ENCODE data around the gene DDRGK1.

The DDRGK1 gene

DNA sequence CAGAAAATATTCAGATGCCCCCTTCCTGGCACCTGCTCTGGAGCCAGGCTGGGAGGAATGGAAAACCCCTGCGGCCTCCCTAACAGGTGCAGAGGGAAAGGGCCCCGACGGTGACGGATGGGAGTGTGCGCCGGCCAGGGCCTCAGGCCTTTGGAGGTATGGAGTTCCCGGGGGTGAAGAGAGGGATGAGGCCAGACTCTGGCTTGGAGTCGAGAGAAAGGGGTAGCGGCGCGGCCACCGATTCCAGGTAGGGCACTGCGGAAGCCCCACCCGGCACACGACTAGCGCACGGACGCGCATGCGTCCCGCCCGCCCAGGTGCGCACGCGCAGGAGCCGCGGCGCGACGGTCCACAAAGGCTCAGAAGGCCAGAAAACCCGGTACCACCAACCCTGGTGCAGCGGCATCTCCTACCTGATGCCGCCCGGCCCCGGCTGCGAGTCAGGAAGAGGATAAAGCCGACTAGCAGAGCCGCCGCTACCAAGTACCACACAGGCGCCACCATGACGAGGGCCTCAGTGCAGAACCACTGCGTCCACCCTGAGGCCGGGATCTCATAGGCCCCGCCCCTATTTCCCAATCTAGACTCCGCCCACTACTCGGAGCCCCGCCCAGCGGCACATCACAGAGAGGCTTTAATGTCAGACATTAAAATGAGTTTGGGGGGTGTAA, at the start of gene DDRGK1:
Gene DDRGK1 (minus strand): TSS at position 559 of the 671 bp plus-strand sequence. CDS start 55 bp downstream, at position 504.
- peak; percentile 80 to 86 for DNase-seq (ENCODE audit: low read depth in 2 of 2)

DNA sequence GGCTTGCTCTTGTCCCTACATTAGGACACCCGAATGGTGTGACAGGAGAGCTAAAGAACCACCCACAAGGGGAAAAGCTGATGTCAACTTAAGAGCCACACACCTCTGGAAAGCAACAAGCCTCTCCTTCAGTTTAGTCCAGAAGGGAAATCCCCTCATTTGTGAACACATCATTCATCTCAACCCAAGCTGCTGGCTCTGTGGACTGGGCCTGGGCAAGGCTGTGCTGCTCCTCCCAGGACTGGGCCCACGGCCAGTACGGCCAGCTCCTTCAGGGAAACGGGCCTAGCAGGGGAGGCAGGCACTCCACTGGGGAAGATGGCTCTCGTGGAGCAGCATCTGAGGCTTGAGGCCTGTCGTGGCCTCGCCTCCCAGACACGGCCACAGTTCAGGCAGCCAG, 47.3 kb upstream of the DDRGK1 start:
- DNase-seq (ENCODE audit: low read depth in 2 of 2): no peak

DNA sequence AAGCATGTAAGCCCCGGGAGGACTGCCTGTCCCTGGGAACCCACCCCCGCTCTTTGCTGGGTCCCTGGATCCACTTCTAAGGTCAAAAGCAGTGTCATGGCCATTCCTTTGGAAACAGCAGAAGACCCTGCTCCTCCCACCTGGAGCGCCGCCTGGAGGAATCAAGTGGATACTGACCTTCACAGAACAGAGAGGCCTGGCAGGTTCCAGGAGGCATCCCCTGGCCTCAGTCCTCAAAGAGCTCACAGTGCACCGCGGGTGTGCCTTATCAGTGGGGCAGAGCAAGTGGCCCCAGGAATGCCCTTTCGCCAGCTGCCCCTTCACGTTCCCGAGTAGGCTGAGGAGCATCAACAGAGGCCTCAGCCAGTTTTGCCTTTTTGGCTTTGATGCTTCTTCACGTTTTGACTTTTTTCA, 45.6 kb upstream of the DDRGK1 start:
- DNase-seq (ENCODE audit: low read depth in 2 of 2): no peak

DNA sequence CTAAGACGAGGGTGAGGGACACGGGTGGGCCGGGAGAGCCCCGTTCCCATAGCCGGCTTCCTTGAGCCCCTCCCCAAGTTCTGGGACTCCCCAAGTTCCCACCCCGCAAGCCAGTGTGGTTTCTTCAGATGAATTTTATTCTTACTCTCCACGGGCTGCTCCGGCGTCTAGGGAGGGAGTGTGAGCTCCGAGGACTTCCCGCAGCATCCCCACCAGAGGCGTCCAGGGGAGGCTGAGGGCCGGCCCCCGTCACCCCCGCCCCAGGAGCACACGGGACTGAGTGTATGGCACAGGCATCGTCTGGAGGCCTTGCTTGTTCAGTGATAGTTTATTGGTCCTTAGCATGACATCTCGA, 44.5 kb upstream of the DDRGK1 start:
- no peak for DNase-seq (ENCODE audit: low read depth in 2 of 2)

DNA sequence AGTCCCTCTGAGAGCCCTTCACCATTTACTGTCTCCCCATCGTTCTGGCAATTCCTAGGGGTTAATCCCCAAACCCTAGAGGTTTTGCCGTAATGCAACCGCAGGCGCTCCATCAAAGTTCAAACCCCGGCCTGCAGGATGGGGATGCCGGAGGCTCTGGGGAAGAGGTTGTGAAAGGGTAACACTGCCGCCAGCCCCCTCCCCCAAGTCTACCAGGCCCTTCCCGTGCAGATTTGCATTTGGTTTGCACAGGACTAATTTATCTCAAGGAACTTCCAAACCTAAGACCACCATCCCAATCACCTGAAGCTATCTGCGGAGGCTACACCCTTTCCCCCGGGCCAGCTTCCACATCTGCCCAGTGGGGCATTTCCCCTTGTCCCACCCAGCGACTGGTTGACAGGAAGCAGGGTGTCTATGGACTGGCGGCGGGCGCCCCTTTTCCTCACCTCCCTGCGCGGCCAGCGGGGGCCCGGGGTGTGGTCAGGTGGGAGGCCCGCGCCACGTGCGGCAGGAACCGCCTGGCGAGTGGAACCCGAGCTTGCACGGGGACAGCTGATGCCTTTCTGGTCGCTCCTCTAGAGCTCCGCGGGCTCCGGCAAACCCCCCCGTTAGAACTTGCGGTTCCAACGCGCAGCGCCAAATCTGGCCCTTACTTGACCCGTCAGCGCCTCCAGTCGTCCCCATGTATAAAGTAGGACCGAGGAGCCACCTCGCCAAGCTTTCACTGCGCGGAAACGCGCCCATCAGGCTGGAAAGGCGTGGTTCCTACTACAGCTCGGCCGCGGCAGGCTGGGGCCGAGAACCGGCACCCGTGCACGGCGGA, 43.9 kb upstream of the DDRGK1 start:
- no peak for DNase-seq (ENCODE audit: low read depth in 2 of 2)

DNA sequence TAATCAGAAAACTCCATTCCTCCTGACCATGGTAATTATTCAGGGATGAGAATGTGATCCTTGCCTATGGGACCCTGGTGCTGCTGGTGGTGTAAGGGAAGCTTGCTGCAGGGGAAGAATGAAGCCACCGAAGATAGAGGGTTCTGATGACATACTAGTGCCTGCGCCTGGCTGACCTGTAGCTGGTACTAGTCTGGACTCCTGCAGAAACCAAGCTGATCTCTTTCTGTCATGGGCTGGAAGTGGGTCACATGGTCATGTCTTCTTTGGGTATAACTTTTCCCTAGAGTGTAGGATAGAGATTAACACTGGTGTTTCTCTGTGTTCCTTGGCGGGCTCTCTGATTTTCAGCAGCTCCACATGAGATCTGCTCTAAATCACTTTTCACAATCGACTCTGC, 43.2 kb upstream of the DDRGK1 start:
- no peak for DNase-seq (ENCODE audit: low read depth in 2 of 2)

DNA sequence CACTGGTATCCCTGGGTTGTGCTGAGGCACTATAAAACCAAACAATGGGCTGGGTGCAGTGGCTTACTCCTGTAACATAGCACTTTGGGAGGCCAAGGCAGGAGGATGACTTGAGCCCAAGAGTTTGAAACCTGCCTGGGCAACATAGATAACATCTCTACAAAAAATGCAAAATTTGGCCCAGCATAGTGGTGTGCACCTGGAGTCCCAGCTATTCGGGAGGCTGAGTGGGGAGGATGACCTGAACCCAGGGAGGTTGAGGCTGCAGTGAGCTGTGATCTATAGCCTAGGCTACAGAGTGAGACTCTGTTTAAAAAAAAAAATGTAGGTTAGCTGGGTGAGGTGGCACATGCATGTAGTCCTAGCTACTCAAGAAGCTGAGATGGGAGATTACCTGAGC, 42.2 kb upstream of the DDRGK1 start:
- no peak for DNase-seq (ENCODE audit: low read depth in 2 of 2)

DNA sequence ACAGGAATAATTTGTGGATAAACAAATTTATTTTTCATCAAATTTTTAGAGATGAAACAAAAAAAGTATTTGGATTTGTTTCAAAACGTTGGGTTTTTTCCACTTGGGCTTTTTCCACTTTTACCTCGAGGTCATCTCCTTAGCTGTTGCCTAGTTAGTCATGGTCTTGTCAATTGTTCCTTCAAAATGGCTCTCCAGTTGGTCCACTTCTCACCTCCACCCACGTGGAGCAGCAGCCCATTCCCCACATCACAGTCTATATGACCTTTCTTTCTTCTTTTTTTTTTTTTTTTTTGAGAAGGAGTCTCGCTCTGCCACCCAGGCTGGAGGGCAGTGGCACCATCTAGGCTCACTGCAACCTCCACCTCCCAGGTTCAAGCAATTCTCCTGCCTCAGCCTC, 41.2 kb upstream of the DDRGK1 start:
- no peak for DNase-seq (ENCODE audit: low read depth in 2 of 2)

DNA sequence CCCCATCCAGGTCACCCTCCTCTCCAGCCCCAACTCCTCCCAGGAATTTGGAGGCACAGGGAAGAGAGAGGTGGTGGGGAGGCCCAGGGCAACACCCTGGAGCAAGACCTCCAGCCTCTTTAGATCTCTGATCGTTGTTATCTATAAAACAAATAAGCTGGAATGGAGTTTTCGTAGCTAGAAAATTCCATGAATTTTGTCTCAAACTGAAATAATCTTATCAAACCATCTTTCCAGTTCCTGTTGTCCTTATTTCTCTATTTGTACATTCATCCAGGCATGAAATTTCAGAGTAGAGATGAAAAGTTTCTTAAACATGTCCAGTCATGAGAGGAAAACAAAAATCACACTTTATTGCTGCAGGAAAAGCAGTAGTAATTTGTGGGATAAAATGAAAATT, 40.7 kb upstream of the DDRGK1 start:
- no peak for DNase-seq (ENCODE audit: low read depth in 2 of 2)

DNA sequence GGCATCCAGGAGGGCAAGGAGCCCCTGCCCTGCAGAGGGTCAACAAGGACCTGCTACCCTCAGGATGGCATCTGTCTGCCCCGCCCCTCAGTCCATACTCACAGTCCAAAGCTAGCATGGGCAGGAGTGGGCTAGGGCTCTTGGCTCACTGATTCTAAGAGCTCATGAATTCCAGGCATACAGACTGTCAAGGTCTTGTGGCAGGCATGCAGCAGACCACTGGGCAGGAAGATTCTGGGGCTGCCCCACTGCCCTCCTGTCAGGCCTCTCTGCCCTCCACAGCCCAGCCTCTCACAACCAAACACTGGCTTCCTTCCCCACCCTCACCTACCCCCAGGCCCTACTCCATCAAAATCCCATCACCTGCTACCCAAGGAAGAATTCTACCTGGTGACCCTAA, 40.1 kb upstream of the DDRGK1 start:
- DNase-seq (ENCODE audit: low read depth in 2 of 2): no peak

DNA sequence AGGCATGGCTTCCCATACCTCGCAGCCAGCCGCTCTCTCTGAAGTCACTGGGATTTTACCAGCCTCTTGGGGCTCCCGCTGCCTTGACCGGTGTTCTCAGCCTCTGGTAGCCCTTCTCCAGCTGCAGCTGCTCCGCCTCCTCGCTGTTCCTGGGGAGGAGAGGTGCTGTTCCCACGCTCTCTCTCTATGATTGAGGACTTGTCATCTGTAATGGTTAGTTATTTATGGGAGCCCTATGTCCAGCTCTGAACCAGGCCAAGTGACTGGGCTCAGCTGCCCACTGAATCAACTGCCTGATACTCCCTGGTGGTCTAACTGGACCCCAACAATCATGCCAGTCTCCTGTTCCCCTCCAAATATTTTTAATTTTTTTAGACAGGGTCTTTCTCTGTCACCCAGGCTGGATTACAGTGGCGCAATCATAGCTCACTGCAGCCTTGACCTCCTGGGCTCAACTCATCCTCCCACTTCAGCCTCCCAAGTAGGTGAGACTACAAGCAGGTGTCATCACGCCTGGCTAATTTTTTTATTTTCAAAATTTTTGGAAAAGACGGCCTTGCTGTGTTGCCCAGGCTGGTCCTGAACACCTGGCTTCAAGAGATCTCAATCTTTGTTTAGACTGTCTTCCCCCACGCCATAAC, 39.4 kb upstream of the DDRGK1 start:
- no peak for DNase-seq (ENCODE audit: low read depth in 2 of 2)

DNA sequence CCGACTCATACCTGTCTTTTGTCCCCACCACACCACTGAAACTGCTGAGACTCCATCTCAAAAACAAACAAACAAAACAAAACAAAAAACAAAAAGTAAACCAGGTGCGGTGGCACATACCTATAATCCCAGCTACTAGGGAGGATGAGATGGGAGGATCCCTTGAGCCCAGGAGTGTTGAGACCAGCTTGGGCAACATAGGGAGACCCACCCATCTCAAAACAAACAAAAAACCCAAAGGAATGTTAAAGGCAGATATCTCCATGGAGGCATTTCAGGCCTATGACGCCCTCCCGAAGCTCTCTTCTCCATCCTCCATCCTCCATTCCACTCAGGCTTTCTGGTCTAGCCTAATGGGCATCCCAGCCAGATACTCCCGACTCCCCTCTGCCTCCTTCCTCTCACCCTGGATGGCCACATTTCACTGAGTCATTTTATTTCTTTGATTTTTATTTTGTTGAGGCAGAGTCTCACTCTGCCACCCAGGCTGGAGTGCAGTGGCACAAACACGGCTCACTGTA, 37.8 kb upstream of the DDRGK1 start:
- no peak for DNase-seq (ENCODE audit: low read depth in 2 of 2)

DNA sequence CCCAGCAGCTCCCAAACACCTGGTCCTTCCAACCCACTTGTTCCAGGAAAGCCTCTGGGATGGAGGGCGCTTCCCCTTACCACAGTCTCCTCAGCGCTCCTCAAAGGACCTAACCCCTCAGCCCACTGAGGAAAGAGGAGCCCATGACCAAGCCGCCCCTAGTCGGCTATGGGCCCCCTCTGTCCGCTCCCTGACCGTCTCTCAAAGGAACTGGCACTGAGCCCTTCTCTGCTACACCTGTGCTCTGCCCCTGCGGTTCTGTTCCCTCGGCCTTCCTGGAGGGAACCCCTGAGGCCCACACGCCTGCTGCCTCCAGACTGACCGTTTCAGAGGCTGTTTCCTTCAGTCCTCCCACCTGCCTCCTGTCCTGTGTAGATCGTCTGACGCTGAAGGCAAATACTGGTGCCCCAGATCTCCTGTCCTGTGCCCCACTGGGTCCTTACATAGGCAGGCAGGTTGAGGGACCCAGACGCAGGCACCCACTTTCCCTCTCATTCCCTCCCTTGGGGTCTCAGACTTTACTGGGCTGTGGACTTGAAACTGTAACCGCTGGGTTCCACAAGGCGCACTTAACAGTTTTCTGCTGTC, 36.4 kb upstream of the DDRGK1 start:
- no peak for DNase-seq (ENCODE audit: low read depth in 2 of 2)

DNA sequence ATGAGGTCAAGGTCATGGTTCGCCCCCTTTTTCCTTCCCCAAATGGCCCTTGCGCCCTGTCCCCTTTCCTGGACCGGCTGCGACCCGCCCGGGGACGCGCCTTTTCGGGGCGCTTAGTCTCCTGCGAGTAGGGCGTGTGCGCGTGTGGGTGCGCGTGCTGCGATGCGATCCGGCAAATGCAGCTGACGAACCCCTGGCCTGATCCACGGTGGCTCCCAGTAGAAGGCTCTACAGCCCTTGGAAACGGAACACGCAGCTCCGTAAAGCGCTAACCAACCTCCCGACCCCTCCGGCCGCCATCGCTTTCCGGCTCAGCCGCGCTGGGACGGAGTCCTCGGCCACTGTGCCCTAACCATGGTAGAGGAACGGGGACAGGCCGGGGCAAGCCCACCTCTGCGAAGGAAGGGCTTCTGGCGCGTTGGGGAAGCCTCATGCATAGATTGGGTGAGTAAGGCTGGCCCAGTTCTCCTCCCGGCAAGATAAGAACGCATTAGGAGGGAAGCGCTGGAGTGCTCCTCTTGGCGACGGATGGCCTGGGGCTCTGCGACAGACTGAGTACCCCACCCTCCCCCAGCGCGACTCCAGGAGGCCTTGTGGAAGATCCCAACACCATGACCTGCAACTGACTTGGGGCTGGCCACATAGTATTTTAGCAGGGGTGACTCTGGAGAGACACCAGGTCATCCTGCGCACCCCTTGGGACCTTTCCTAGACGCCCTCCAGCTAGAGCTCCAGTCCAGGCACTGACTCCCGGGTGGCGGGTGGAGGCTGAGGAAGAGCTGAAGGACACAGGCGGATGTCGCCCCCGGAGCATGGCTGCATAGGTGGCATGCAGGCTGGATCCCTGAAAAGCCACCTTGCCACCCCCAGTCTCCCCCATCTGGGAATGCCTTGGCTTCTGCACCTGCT, 35.6 kb upstream of the DDRGK1 start:
- DNase-seq (ENCODE audit: low read depth in 2 of 2): no peak

DNA sequence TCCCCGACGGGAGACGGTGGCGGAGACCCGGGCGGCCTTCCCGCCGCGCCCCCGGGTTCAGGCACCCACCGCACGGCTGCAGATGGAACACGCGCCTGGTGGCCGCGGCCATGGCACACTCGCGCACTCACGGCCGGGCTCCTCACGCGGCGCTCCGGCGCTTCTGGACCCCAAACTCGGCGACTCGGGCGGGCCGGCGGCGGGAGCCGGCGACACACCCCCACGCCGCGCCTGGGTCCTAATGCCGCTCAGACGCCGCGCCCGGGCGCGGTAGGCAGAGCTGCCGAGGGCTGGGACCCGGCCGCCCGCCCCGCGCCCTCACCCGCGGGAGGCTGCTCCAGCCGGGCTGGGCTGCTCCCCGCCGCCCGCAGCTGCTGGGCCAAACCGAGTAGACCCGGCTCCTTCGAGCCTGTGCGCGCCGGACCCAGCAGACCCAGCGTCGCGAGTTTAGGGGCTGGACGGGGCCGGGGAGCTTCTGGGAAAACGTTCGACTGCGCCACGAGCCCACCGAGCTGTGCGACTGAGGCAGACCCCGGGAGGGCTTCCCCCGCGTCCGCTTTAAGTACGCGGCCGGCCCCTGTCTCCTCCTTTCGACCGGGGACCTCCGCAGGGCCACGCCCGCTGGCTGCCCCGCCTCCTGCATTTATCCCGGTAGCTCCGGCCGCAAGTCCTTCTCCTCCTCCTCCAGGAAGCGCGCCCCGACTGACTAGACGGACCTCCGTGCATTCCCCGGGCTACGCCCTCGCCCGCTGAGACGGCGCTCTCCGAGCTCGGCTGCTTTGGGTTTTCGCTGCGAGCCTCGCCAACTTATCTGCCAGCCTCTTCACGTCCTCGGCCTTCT, 34.8 kb upstream of the DDRGK1 start, which contains the start of gene SLC4A11:
Gene SLC4A11 (minus strand): TSS at position 165 of the 841 bp plus-strand sequence. CDS start 53 bp downstream, at position 112.
- peak in 1 of 2 donors; percentile 22 for DNase-seq (ENCODE audit: low read depth in 2 of 2)

DNA sequence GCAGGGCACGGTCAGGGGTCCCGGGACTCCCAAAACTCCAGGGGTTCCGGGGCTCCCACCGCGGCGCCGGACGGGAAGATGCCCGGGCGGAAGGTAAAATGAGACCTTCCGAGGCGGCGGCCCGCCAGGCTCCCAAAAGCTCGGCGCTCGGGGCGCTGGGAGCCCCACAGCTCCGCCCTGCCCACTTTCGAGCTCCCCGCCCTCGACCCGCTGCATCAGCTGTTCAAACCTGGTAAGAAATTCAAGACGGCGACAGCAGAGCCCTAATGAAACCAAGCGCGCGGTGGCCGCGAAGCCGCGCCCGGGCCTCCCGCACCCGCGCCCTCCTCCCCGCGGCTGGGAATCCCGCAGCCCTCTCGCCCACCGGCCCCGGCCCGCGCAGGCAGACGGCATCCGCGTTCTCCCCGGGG, 34.1 kb upstream of the DDRGK1 start:
- peak; percentile 21 to 30 for DNase-seq (ENCODE audit: low read depth in 2 of 2)

DNA sequence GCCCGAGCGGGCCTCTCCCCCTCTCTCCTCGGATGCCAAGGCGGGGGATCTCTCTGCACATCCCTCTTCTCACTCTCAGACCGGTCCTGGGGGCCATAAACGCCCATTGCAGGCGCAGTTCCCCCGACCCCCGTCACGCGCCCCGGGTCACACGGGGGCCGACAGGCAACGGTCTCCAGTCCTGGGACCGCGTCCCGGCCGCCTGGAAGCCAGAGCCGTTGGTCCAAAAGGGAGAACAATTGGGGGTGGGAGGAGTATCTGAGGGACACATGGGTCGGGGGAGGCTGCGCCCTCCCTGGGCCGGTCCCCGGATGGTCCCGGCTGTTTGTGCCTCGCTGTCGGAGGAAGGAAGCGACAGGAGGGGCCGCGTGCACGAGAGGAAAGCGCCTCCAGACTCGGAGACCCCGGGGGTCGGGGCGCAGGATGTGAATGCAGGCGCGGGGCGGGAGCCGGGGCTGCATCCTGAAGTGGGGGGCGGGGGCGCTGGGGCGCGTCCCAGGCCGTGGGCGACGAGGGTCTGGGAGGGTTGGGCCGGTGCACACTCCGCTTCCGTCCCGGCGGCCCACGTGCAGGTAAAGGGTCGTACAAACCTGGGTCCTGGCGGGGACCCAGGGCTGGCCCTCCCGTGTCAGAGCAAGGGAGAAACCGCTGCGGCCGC, 33.6 kb upstream of the DDRGK1 start:
- DNase-seq (ENCODE audit: low read depth in 2 of 2): no peak

DNA sequence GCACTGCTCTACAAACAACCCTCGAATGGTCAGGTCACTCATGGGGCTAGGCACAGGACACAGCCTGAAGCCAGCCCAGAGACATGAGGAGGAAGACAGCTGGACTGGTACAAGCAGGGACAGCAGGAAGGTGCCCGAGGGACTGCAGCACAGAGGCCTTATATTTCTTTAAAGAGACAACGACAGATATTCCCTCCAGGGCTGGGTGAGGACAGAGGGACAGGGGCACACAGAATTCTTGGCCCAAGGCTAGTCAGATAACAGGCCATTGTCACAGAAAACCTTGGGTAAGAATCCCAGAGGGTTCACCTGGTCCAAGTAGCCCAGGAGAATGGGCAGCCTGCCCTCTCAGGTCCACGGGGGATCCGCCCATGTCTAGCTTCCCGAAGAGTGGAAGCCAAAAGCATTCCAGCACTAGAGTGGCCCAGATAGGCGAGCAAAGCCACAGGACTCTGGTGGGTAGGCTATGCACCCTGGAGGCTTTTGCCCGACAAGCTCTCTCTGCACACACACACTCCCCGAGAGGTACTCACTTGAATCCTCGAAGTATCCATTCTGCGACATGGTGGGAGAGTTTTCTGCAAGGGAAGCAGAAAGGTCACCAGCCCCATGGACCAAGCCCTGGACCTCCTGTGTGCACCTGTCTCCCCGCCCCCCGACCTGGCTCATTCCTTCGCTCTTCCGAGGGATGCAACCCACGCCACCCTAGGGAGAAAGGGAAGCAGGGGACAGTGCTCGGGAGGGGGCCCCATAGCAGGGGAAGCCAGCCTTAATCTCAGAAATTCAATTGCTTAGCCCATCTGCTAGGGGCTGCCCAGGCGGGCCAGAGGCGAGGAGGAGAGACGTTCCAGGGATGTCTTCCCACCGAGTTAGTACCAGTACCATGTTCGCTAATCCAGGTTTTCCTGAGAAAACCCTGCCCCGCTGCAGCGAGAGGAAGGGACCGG, 32.8 kb upstream of the DDRGK1 start:
- DNase-seq (ENCODE audit: low read depth in 2 of 2): no peak
